ENCODE data around the gene TUBA4A. TPM values are rescaled to one million over a fixed set of nuclear protein-coding genes. Genes with fewer than 3 reads are reported as not detected.
A peak's percentile ranks its signal among the peaks of the same experiment; 100 is the strongest.

Gene TUBA4A
- 100 to 1,000 TPM; 107 to 184 TPM for total RNA-seq
- total RNA-seq = 104 to 141 reads per million in 2 donors

GRCh38 chr2:219253753-219254589 lies at the start of gene TUBA4A:
Gene TUBA4A (minus strand): TSS chr2:219253918. CDS start chr2:219253858, 60 bp downstream.
- H3K4me1 Mint-ChIP-seq = peaks cover 41% of the 10 kb centered on the region

DNA sequence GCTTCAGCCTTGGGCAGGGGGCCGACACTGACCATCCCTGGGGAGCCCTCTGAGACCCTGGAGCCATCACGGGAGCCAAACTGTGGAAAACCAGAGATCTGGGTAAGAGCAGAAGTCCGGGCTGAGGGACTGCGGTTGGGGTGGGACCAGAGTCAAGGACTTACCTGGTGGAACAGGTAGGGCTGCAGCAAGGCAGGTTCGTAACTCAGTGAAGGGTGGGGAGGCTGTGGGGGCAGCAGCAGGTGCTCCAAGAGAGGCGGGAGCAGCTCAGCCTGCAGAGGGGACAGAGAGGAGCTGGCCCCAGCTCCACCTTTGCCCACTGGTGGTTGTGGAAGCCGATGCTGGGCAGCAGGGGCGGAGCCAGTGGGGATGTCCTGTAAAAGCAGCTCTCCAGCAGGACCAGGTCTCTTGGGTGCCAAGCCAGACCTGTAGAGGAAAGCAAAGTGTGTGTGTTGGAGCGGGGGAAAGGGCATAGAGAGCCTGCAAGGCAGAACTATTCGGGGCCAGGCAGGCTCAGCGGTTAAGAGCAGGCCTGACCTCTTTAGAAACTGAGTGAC lies 48.8 kb upstream of the TUBA4A start:
- no peak for ATAC-seq
- H3K27ac Mint-ChIP-seq = no peak overlapping the region
- peaks cover 70% of the 10 kb centered on the region for H3K27me3 Mint-ChIP-seq
- no peak overlapping the region for H3K4me3 Mint-ChIP-seq
- peaks cover 2% of the 10 kb centered on the region for H3K36me3 Mint-ChIP-seq (ENCODE audit: low read depth)
- DNase-seq = no peak
- H3K4me1 Mint-ChIP-seq = peaks cover 8% of the 10 kb centered on the region
- H3K9me3 ChIP-seq (ENCODE audit: control insufficient read depth, low read length, poor library complexity, severe bottlenecking) = no peaks in the 10 kb centered on the region

More at GRCh38 chr2:219253753-219254589, at the start of gene TUBA4A:
- DNase-seq (peak; percentile 84 to 96 (median 91)), ATAC-seq (peak; percentile 83)
- peak within 1 kb of the TSS; percentile 96 for H3K27ac Mint-ChIP-seq
- H3K9me3 ChIP-seq (ENCODE audit: control insufficient read depth, low read length, poor library complexity, severe bottlenecking) = no peaks in the 10 kb centered on the region
- H3K36me3 Mint-ChIP-seq (ENCODE audit: low read depth) = peaks cover 7% of the 10 kb centered on the region
- no peaks in the 10 kb centered on the region for H3K27me3 Mint-ChIP-seq
- peak within 1 kb of the TSS; percentile 90 for H3K4me3 Mint-ChIP-seq

DNA sequence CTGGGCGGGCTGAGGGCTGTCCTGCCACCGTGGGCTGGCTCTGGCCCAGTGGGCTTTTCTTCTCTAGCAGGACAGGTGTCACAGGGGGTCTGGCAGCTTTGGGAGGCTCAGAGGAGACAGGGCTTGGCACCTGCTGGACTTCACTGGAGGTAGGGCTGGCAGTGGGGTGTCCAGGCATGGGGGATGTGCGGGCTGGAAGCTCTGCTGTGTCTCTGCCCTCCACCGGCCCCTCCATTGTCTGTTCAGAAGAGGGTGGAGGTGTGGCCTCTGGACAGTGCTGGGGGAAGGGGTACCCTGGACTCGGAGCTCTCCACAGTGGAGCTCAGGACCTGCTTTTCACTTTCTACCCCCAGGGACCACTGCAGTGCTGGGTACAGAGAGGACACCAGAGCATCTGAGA lies 46.3 kb upstream of the TUBA4A start:
- DNase-seq (no peak), ATAC-seq (no peak)
- Mint-ChIP-seq H3K36me3 (ENCODE audit: low read depth) (peaks cover 1% of the 10 kb centered on the region), H3K27me3 (peaks cover 53% of the 10 kb centered on the region), H3K4me1 (peaks cover 12% of the 10 kb centered on the region), H3K4me3 (no peak overlapping the region), H3K27ac (no peak overlapping the region)
- no peaks in the 10 kb centered on the region for H3K9me3 ChIP-seq (ENCODE audit: control insufficient read depth, low read length, poor library complexity, severe bottlenecking)

- Mint-ChIP-seq H3K27me3 (peaks cover 46% of the 10 kb centered on the region), H3K4me1 (peaks cover 14% of the 10 kb centered on the region), H3K27ac (no peak overlapping the region), H3K36me3 (ENCODE audit: low read depth) (no peaks in the 10 kb centered on the region), H3K4me3 (no peak overlapping the region)
- ATAC-seq (no peak), DNase-seq (no peak)
- H3K9me3 ChIP-seq (ENCODE audit: control insufficient read depth, low read length, poor library complexity, severe bottlenecking) = no peaks in the 10 kb centered on the region
These were observed 45.6 kb upstream of the TUBA4A start for GRCh38 chr2:219299372-219299760.

DNA sequence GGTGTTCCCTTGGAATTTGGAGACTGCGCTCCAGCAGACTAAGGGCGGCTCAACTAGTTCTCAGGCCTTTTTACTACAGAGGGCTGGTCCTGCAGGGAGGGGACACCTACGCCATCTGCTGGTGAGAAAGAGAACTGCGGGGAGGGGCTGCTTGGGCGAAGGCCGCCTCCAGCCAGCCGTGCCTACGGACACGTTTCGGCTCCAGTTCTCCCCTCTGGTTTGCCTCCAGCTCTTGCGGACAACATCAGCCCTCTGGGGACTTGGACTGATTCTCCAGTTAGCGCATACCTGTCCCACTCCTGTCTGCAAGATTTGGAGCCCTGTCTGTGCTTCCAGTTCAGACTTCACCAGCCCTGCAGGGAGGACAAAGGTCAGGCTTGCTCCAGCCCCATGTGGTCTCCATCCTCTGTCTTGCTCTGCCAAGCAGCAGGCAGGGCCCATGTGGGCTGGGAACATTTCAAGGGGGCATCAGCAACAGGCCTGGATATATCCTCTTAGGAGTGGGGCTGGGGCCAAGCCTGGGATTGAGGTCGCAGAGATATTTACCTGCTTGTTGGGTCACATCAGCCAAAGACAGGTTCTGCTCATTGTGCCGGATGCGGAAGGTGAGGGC lies 45.1 kb upstream of the TUBA4A start:
- H3K9me3 ChIP-seq (ENCODE audit: control insufficient read depth, low read length, poor library complexity, severe bottlenecking) = no peaks in the 10 kb centered on the region
- H3K27ac Mint-ChIP-seq = no peak overlapping the region
- ATAC-seq = peak; percentile 63
- peak; percentile 70 to 89 (median 77) for DNase-seq
- no peaks in the 10 kb centered on the region for H3K36me3 Mint-ChIP-seq (ENCODE audit: low read depth)
- peaks cover 42% of the 10 kb centered on the region for H3K27me3 Mint-ChIP-seq
- no peak overlapping the region for H3K4me3 Mint-ChIP-seq
- peaks cover 19% of the 10 kb centered on the region for H3K4me1 Mint-ChIP-seq

DNA sequence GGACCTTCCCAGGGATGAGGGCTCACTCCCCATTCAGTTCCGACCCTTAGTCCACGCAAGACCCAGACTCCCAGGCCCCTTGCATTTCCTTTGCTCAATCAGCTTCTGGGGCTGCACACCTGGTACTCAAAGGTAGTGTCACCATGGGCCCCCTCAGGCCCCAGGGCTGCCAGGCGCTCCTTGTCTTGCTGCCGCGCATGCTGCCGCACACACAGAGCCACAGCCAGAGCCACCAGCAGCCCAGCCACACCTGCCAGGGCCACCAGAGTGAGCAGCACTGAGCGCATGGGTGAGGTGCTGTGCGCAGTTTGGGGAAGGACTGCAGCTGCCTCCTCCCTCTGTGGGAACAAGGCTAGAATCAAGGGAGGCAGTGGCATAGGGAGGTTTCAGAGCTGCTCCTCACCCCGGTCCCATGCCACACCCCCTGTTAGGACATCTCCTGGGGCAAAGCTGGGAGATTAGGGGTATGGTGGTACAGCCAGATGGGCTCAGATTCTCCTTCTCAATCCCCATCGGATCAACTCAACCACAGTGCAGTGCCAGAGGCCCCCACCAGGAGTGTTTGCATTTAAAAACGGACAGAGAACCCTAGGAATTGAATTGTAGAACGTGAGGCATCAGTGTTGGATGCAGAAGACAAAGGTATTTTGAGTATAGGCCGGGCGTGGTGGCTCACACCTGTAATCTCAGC lies 44.2 kb upstream of the TUBA4A start:
- DNase-seq (no peak), ATAC-seq (no peak)
- no peaks in the 10 kb centered on the region for H3K9me3 ChIP-seq (ENCODE audit: control insufficient read depth, low read length, poor library complexity, severe bottlenecking)
- H3K27ac Mint-ChIP-seq = peak overlapping the region; percentile 29
- H3K4me1 Mint-ChIP-seq = peaks cover 19% of the 10 kb centered on the region
- H3K27me3 Mint-ChIP-seq = peaks cover 33% of the 10 kb centered on the region
- H3K36me3 Mint-ChIP-seq (ENCODE audit: low read depth) = no peaks in the 10 kb centered on the region
- no peak overlapping the region for H3K4me3 Mint-ChIP-seq

GRCh38 chr2:219296631-219297391 lies 43.1 kb upstream of the TUBA4A start:
- H3K9me3 ChIP-seq (ENCODE audit: control insufficient read depth, low read length, poor library complexity, severe bottlenecking) = no peaks in the 10 kb centered on the region
- DNase-seq (no peak), ATAC-seq (no peak)
- H3K27me3 Mint-ChIP-seq = peaks cover 22% of the 10 kb centered on the region
- H3K4me1 Mint-ChIP-seq = peaks cover 19% of the 10 kb centered on the region
- no peak overlapping the region for H3K27ac Mint-ChIP-seq
- no peaks in the 10 kb centered on the region for H3K36me3 Mint-ChIP-seq (ENCODE audit: low read depth)
- H3K4me3 Mint-ChIP-seq = no peak overlapping the region

DNA sequence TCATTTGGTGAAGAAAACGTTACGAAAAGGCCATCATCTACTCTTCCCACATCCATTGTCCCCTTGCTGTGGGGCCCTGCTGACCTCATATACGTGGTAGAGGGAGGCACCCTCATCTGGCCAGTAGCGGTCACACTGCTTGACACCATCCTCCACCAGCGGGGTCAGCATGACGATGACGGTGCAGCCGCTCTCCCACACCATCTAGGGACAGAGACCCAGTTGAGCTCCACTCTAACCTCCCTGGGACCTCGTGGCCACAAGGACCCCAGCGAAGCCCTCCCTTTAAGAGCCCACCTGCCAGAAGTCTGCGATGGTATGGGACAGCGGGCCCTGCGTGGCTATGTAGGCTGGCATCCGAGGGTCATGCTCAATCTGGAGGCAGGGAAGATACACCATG lies 42.4 kb upstream of the TUBA4A start:
- no peak overlapping the region for H3K4me3 Mint-ChIP-seq

GRCh38 chr2:219294356-219295351 lies 40.9 kb upstream of the TUBA4A start:
- H3K4me1 Mint-ChIP-seq = peaks cover 14% of the 10 kb centered on the region
- DNase-seq = peak; percentile 83 to 90 (median 89)
- H3K9me3 ChIP-seq (ENCODE audit: control insufficient read depth, low read length, poor library complexity, severe bottlenecking) = no peaks in the 10 kb centered on the region
- peaks cover 1% of the 10 kb centered on the region for H3K27me3 Mint-ChIP-seq
- no peaks in the 10 kb centered on the region for H3K36me3 Mint-ChIP-seq (ENCODE audit: low read depth)
- H3K27ac Mint-ChIP-seq = peak overlapping the region; percentile 66
- peak; percentile 97 for ATAC-seq
- peak overlapping the region; percentile 90 for H3K4me3 Mint-ChIP-seq

More for the DNA sequence above, 42.4 kb upstream of the TUBA4A start:
- Mint-ChIP-seq H3K36me3 (ENCODE audit: low read depth) (no peaks in the 10 kb centered on the region), H3K4me1 (peaks cover 15% of the 10 kb centered on the region), H3K27ac (peak overlapping the region; percentile 1), H3K27me3 (peaks cover 15% of the 10 kb centered on the region)
- ATAC-seq = no peak
- no peak for DNase-seq
- H3K9me3 ChIP-seq (ENCODE audit: control insufficient read depth, low read length, poor library complexity, severe bottlenecking) = no peaks in the 10 kb centered on the region

GRCh38 chr2:219293736-219294231 lies 40.1 kb upstream of the TUBA4A start:
- no peak for DNase-seq
- peak overlapping the region; percentile 90 for H3K4me3 Mint-ChIP-seq
- H3K27ac Mint-ChIP-seq = peak overlapping the region; percentile 66
- no peaks in the 10 kb centered on the region for H3K27me3 Mint-ChIP-seq
- no peaks in the 10 kb centered on the region for H3K36me3 Mint-ChIP-seq (ENCODE audit: low read depth)
- peaks cover 11% of the 10 kb centered on the region for H3K4me1 Mint-ChIP-seq
- no peak for ATAC-seq
- no peaks in the 10 kb centered on the region for H3K9me3 ChIP-seq (ENCODE audit: control insufficient read depth, low read length, poor library complexity, severe bottlenecking)

- no peaks in the 10 kb centered on the region for H3K9me3 ChIP-seq (ENCODE audit: control insufficient read depth, low read length, poor library complexity, severe bottlenecking)
- Mint-ChIP-seq H3K4me3 (no peak overlapping the region), H3K4me1 (peaks cover 11% of the 10 kb centered on the region), H3K27ac (no peak overlapping the region), H3K36me3 (ENCODE audit: low read depth) (no peaks in the 10 kb centered on the region), H3K27me3 (no peaks in the 10 kb centered on the region)
- ATAC-seq (no peak), DNase-seq (no peak)
These were observed 38.9 kb upstream of the TUBA4A start for GRCh38 chr2:219292616-219293015.
